Panc1 (cell line): ENCODE results near the gene GDI1. TPM values are rescaled to one million over a fixed set of nuclear protein-coding genes. Genes with fewer than 3 reads are reported as not detected.

Experiments
- ATAC-seq: fragments of 200-7000 bp; cut with Tn5 transposase; 2 replicates; pipeline ENCODE4 v1.9.1; 2020; ENCODE audit warnings: mild to moderate bottlenecking, moderate library complexity
- BruUV-seq: library from RNA; stranded (reverse); fragments of 400-500 nt; replicated peaks from 2 replicates; lab custom pipeline; 2021; lab: Mats Ljungman, UMichigan
- CTCF ChIA-PET: fragments of 300-600 bp; sonication (Branson Sonifier 250); formaldehyde crosslinking; loops from one replicate; lab custom pipeline; 2022; ENCODE audit warnings: antibody characterized with exemption; lab: Charles Lee
- POLR2A ChIA-PET: fragments of 300-600 bp; sonication (Branson Sonifier 250); formaldehyde crosslinking; loops from one replicate; lab custom pipeline; 2022; ENCODE audit warnings: antibody characterized with exemption; lab: Charles Lee
- DNase-seq: peaks from one replicate; pipeline ENCODE4 v3.0.0-alpha.2; 2010; ENCODE audit warnings: low read depth, low spot score
- H3K27ac ChIP-seq: 2 replicates; pipeline ENCODE4 v1.5.1; 2011; ENCODE audit warnings: mild to moderate bottlenecking, low read length, inconsistent platforms
- H3K27me3 ChIP-seq: fragments of 200-500 bp; sonication (Bioruptor generic); 2 replicates; pipeline ENCODE4 v1.6.0; 2014; ENCODE audit warnings: low read length, inconsistent platforms; ENCODE audit not compliant: control insufficient read depth, insufficient read depth
- H3K36me3 ChIP-seq: fragments of 200-500 bp; sonication (Bioruptor generic); 2 replicates; pipeline ENCODE4 v1.5.1; 2014; ENCODE audit warnings: inconsistent platforms, mild to moderate bottlenecking, low read length, moderate library complexity; ENCODE audit not compliant: control insufficient read depth, insufficient read depth
- H3K4me1 ChIP-seq: 2 replicates; pipeline ENCODE4 v1.5.1; 2011; ENCODE audit warnings: inconsistent platforms, mild to moderate bottlenecking, low read length, moderate library complexity; ENCODE audit not compliant: control insufficient read depth, insufficient read depth
- H3K4me3 ChIP-seq, 2 experiments: 2 replicates each; pipeline ENCODE4 v1.5.1; 2011 to 2012; ENCODE audit warnings: low read depth in 2 of 2, low read length in 2 of 2, mild to moderate bottlenecking in 2 of 2, inconsistent platforms in 1 of 2, moderate library complexity in 1 of 2
- H3K9me3 ChIP-seq: fragments of 200-500 bp; sonication (Bioruptor generic); 2 replicates; pipeline ENCODE4 v1.5.1; 2014; ENCODE audit warnings: low read depth, mild to moderate bottlenecking, inconsistent platforms, low read length, moderate library complexity; ENCODE audit not compliant: control insufficient read depth, insufficient read depth
- CTCF ChIP-seq: fragments of 450-650 bp; IDR thresholded peaks from 2 replicates; pipeline ENCODE4 v1.5.1; 2017; ENCODE audit warnings: mild to moderate bottlenecking
- POLR2AphosphoS5 ChIP-seq: IDR thresholded peaks from 2 replicates; pipeline ENCODE4 v1.6.1; 2012; ENCODE audit warnings: mild to moderate bottlenecking, low read depth, low read length, moderate library complexity
- REST ChIP-seq, 2 experiments: IDR thresholded peaks; 2 replicates each; pipeline ENCODE4 v1.6.1; 2011 to 2012; ENCODE audit warnings: low read depth in 2 of 2, control low read depth in 1 of 2, low read length in 1 of 2, mild to moderate bottlenecking in 1 of 2, moderate library complexity in 1 of 2; ENCODE audit not compliant: insufficient read depth in 1 of 2
- SIN3A ChIP-seq: IDR thresholded peaks from 2 replicates; pipeline ENCODE4 v1.6.1; 2012; ENCODE audit warnings: low read depth, mild to moderate bottlenecking, low read length, moderate library complexity, borderline replicate concordance; ENCODE audit not compliant: insufficient read depth
- TCF7L2 ChIP-seq: IDR thresholded peaks from 2 replicates; pipeline ENCODE4 v1.6.1; 2011; ENCODE audit warnings: mild to moderate bottlenecking, low read depth, low read length, inconsistent platforms
- in situ Hi-C: cut with HindIII; loops from 2 replicates; pipeline ENCODE4 v1.10.0; 2016; ENCODE audit warnings: low sequenced_read_pairs, low pct_unique_long_range_greater_than_20kb
- intact Hi-C: fragments of 100-400 bp; cut with micrococcal nuclease; formaldehyde crosslinking; loops from one replicate; pipeline ENCODE4 v1.10.0; 2022; ENCODE audit not compliant: unreplicated experiment
- total RNA-seq: library from RNA; stranded (reverse); gene quantifications from one replicate; pipeline ENCODE4 v1.2.1, GENCODE V29; 2021; ENCODE audit not compliant: unreplicated experiment

GDI1 gene
- total RNA-seq, 1 experiment from 2014 or later: 317 TPM

- no peak for TF ChIP-seq REST (IDR thresholded peaks at IDR 0.05; ENCODE audit: insufficient read depth in 1 of 2, low read depth in 2 of 2, low read length in 1 of 2)
- TF ChIP-seq POLR2AphosphoS5: no peak
- TF ChIP-seq TCF7L2: no peak
- TF ChIP-seq SIN3A: no peak
- TF ChIP-seq CTCF: no peak
- CTCF ChIA-PET: no interaction called here
- H3K27me3 ChIP-seq: no peaks in the 10 kb centered on the region
- POLR2A ChIA-PET: interaction anchor here (0.5 kb wide), 1 partner anchor 91 kb away, joined by 3 read pairs; no protein-coding TSS in a partner anchor
- DNase-seq: no peak
- in situ Hi-C loops: no loop called here
- ATAC-seq: no peak
- intact Hi-C loops: no loop called here
- no TSS peak for BruUV-seq
- H3K36me3 ChIP-seq: peaks cover 2% of the 10 kb centered on the region; the same call in 1 of the 2 replicates
- no peaks in the 10 kb centered on the region for H3K9me3 ChIP-seq
- H3K4me3 ChIP-seq: no peak overlapping the region
- no peak overlapping the region for H3K27ac ChIP-seq
- H3K4me1 ChIP-seq: peaks cover 26% of the 10 kb centered on the region
Observed at GRCh38 chrX:154446430-154446829, 9.5 kb downstream of the GDI1 start.

- no TSS peak for BruUV-seq
- in situ Hi-C loops: no loop called here
- peaks cover 12% of the 10 kb centered on the region for H3K4me1 ChIP-seq
Observed at GRCh38 chrX:154448484-154448883, 11.5 kb downstream of the GDI1 start.

GRCh38 chrX:154449618-154450017, 12.7 kb downstream of the GDI1 start:
- in situ Hi-C loops (no loop called here), intact Hi-C loops (no loop called here)
- Histone ChIP-seq H3K4me1 (peaks cover 11% of the 10 kb centered on the region), H3K27ac (no peak overlapping the region), H3K27me3 (no peaks in the 10 kb centered on the region), H3K9me3 (no peaks in the 10 kb centered on the region), H3K4me3 (no peak overlapping the region), H3K36me3 (peaks cover 2% of the 10 kb centered on the region; the same call in 1 of the 2 replicates)
- ChIA-PET POLR2A (no interaction called here), CTCF (no interaction called here)
- no TSS peak for BruUV-seq
- DNase-seq (no peak), ATAC-seq (no peak)
- TF ChIP-seq REST (IDR thresholded peaks at IDR 0.05; ENCODE audit: insufficient read depth in 1 of 2, low read depth in 2 of 2, low read length in 1 of 2) (no peak), TCF7L2 (no peak), SIN3A (no peak), CTCF (no peak), POLR2AphosphoS5 (no peak)

More at GRCh38 chrX:154448484-154448883, 11.5 kb downstream of the GDI1 start:
- ChIA-PET POLR2A (interaction anchor here (0.6 kb wide), 1 partner anchor 26 kb away, joined by 7 read pairs; no protein-coding TSS in a partner anchor), CTCF (no interaction called here)
- Histone ChIP-seq H3K36me3 (peaks cover 2% of the 10 kb centered on the region; the same call in 1 of the 2 replicates), H3K27ac (no peak overlapping the region), H3K27me3 (no peaks in the 10 kb centered on the region), H3K9me3 (no peaks in the 10 kb centered on the region), H3K4me3 (no peak overlapping the region)
- no peak for ATAC-seq
- no peak for DNase-seq
- TF ChIP-seq TCF7L2: no peak
- TF ChIP-seq SIN3A: no peak
- intact Hi-C loops: no loop called here
